ENCODE measurements around the gene FMR1.

DNA sequence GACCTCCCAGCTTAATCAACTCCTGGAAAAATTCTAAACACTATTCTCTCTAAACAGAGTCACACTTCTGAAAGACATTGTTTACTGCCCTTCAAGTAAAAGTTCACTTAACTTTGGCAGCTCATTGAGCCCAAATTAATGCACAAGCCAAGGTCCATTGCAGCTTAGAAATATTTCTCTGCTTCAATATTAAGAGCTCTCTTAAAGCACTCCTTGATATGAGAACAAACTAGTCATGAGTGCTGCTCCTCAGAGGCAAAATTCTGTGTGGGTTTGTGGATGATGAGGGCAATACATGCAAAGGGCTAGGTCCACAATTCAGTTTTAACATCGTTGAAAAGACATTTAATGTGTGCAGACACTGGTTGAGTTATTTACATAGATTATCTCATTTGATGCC is 12.8 kb upstream of the FMR1 start:
- TF ChIP-seq, protein P1, sequence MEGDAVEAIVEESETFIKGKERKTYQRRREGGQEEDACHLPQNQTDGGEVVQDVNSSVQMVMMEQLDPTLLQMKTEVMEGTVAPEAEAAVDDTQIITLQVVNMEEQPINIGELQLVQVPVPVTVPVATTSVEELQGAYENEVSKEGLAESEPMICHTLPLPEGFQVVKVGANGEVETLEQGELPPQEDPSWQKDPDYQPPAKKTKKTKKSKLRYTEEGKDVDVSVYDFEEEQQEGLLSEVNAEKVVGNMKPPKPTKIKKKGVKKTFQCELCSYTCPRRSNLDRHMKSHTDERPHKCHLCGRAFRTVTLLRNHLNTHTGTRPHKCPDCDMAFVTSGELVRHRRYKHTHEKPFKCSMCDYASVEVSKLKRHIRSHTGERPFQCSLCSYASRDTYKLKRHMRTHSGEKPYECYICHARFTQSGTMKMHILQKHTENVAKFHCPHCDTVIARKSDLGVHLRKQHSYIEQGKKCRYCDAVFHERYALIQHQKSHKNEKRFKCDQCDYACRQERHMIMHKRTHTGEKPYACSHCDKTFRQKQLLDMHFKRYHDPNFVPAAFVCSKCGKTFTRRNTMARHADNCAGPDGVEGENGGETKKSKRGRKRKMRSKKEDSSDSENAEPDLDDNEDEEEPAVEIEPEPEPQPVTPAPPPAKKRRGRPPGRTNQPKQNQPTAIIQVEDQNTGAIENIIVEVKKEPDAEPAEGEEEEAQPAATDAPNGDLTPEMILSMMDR (IDR thresholded peaks at IDR 0.05): no peak
- no peak for TF ChIP-seq POLR2A (IDR thresholded peaks at IDR 0.05)

Measured in body of pancreas (tissue), 4 donors.